Fibroblast of pulmonary artery (primary cell): ENCODE results near the gene S100PBP.
A peak's percentile ranks its signal among the peaks of the same experiment; 100 is the strongest.

Experiments used
- DNase-seq: peaks from one replicate; pipeline ENCODE4 v3.0.0-alpha.2; 2010; ENCODE audit warnings: low read depth
- H3K4me3 ChIP-seq: replicated peaks from 2 replicates; pipeline ENCODE4 v1.5.1; 2011; ENCODE audit warnings: low read depth, mild to moderate bottlenecking, control low read depth, low read length, moderate library complexity
- TF ChIP-seq, protein P1 (sequence below): IDR thresholded peaks from 2 replicates; pipeline ENCODE4 v1.5.1; 2011; ENCODE audit warnings: mild to moderate bottlenecking, control low read depth, low read length, inconsistent platforms; ENCODE audit errors: missing control alignments

Gene S100PBP

GRCh38 chr1:32897082-32898049, 79.9 kb downstream of the S100PBP start:
- TF ChIP-seq, protein P1, sequence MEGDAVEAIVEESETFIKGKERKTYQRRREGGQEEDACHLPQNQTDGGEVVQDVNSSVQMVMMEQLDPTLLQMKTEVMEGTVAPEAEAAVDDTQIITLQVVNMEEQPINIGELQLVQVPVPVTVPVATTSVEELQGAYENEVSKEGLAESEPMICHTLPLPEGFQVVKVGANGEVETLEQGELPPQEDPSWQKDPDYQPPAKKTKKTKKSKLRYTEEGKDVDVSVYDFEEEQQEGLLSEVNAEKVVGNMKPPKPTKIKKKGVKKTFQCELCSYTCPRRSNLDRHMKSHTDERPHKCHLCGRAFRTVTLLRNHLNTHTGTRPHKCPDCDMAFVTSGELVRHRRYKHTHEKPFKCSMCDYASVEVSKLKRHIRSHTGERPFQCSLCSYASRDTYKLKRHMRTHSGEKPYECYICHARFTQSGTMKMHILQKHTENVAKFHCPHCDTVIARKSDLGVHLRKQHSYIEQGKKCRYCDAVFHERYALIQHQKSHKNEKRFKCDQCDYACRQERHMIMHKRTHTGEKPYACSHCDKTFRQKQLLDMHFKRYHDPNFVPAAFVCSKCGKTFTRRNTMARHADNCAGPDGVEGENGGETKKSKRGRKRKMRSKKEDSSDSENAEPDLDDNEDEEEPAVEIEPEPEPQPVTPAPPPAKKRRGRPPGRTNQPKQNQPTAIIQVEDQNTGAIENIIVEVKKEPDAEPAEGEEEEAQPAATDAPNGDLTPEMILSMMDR: no peak
- no peak for DNase-seq
- H3K4me3 ChIP-seq: no peak overlapping the region

DNA sequence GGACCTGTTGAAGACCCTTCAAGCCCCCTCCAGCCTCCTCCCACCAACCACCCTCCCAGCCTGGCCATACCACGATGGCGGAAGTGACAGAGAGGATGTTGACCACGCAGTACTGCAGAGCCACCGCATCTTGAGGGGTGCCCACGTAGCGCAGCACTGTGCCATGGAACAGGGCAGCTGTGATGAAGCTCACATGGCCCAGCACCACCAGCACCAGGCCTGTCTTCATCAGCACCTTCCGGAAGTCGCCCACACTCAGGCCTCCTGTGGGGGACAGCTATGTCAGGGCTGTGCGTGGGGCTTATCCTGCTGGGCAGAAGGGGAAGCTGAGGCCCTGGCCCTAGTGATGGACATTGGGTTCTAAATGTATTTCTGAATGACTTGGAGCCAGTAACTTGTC, 80.6 kb downstream of the S100PBP start:
- H3K4me3 ChIP-seq: no peak overlapping the region
- TF ChIP-seq, protein P1: no peak
- no peak for DNase-seq

- no peak overlapping the region for H3K4me3 ChIP-seq
- TF ChIP-seq, protein P1: no peak
- no peak for DNase-seq
These were observed 81.5 kb downstream of the S100PBP start for GRCh38 chr1:32898958-32899357.

DNA sequence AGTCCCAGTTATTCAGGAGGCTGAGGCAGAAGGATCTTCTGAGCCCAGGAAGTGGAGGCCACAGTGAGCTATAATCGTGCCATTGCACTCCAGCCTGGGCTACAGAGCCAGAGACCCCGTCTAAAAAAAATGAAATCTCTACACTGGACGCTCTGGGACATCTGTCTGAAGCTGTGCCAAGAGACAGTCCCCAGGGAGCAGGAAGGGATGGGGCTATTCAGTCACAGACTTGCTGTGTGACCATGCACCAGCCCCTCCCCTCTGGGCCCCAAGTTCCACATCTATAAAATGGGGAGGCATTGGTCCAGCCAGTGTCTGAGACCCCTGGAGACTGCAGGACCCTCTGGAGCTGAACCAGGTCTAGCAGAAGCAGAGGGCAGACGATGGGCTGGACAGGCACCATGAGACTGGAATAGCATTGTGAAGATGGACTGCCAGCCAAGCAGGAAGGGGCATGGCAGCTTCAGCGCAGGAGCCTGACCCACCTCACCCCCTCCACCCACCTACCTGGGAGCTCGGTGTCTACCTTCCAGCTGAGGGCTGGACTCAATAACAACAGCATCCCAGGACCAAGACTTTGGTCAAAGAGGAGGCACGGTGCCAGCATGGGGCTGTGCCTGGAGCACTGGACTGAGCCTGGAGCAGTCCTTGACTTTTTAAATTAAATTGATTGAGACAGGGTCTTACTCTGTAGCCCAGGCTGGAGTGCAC, 82.3 kb downstream of the S100PBP start:
- DNase-seq: no peak
- no peak overlapping the region for H3K4me3 ChIP-seq

GRCh38 chr1:32900371-32900955, 83.0 kb downstream of the S100PBP start:
- H3K4me3 ChIP-seq: peak overlapping the region; percentile 62
- TF ChIP-seq, protein P1: no peak
- no peak for DNase-seq

More for the DNA sequence above, 82.3 kb downstream of the S100PBP start:
- TF ChIP-seq, protein P1: no peak

- H3K4me3 ChIP-seq: peak within 1 kb of the TSS; percentile 62
- no peak for DNase-seq
- TF ChIP-seq, protein P1: no peak
These were observed 83.7 kb downstream of the S100PBP start, which contains the start of gene TMEM54 for GRCh38 chr1:32900956-32901822. TMEM54 (minus strand) TSS chr1:32901389; CDS start chr1:32901238, 151 bp downstream.
